T-cell (primary cell): ENCODE measurements around the gene POLE4. TPM values are rescaled to one million over a fixed set of nuclear protein-coding genes. Genes with fewer than 3 reads are reported as not detected.

Source experiments
- ATAC-seq, 4 experiments: fragments of 200-7000 bp in 3 of 4; fragments of 150-1000 bp in 1 of 4; cut with Tn5 transposase; replicated peaks in 1 of 4; 1 replicate in 3 of 4; 2 replicates in 1 of 4; pipeline ENCODE4 v1.10.0; 2021; ENCODE audit warnings: moderate library complexity in 3 of 4, mild to moderate bottlenecking in 2 of 4, moderate number of reproducible peaks in 1 of 4
- CTCF ChIA-PET, 2 donors: fragments of 300-600 bp; sonication (Branson Sonifier 250); formaldehyde crosslinking; loops; one replicate each; lab custom pipeline; 2022; ENCODE audit warnings: antibody characterized with exemption in 2 of 2; lab: Charles Lee
- POLR2A ChIA-PET, 2 donors: fragments of 300-600 bp; sonication (Branson Sonifier 250); formaldehyde crosslinking; loops; one replicate each; lab custom pipeline; 2022; ENCODE audit warnings: antibody characterized with exemption in 2 of 2; lab: Charles Lee
- DNase-seq, 35 experiments: peaks; one replicate each; pipeline versions ENCODE4 v3.0.0 to v3.0.0-alpha.2; 2013 to 2023
- H3K27ac ChIP-seq: one replicate; pipeline ENCODE4 v1.5.1; 2013; ENCODE audit warnings: low read length
- H3K27me3 ChIP-seq, 2 experiments: replicated peaks in 1 of 2; 1 replicate in 1 of 2; 2 replicates in 1 of 2; pipeline versions ENCODE4 v1.6.1 to v1.7.0; 2013; ENCODE audit warnings: low read length in 1 of 2, mixed read lengths in 1 of 2; ENCODE audit not compliant: control insufficient read depth in 2 of 2, insufficient read depth in 2 of 2; ENCODE audit errors: extremely low read depth in 1 of 2
- H3K36me3 ChIP-seq, 2 donors: 1 replicate in 1 of 2; 2 replicates in 1 of 2; pipeline versions ENCODE4 v1.6.1 to v1.7.0; 2013; ENCODE audit warnings: low read length in 1 of 2; ENCODE audit not compliant: control insufficient read depth in 2 of 2, insufficient read depth in 1 of 2; ENCODE audit errors: extremely low read depth in 1 of 2
- H3K4me1 ChIP-seq, 2 experiments: 1 replicate in 1 of 2; 2 replicates in 1 of 2; pipeline versions ENCODE4 v1.6.1 to v1.7.0; 2013; ENCODE audit warnings: low read length in 2 of 2, mixed read lengths in 1 of 2; ENCODE audit not compliant: insufficient read depth in 2 of 2, control insufficient read depth in 1 of 2; ENCODE audit errors: extremely low read depth in 1 of 2
- H3K4me3 ChIP-seq, 2 donors: 1 replicate in 1 of 2; 2 replicates in 1 of 2; pipeline versions ENCODE4 v1.5.1 to v1.7.0; 2013; ENCODE audit warnings: mild to moderate bottlenecking in 2 of 2, low read length in 1 of 2, moderate library complexity in 1 of 2; ENCODE audit not compliant: control insufficient read depth in 1 of 2; ENCODE audit errors: extremely low read depth in 1 of 2
- H3K9me3 ChIP-seq: 2 replicates; pipeline ENCODE4 v1.7.0; 2013
- H3K27ac Mint-ChIP-seq, 2 donors: one replicate each; pipeline ENCODE4 v1.8.0; 2020 to 2021; ENCODE audit warnings: mild to moderate bottlenecking in 2 of 2, mixed read lengths in 2 of 2
- H3K27me3 Mint-ChIP-seq, 2 donors: one replicate each; pipeline ENCODE4 v1.8.0; 2021 to 2022; ENCODE audit warnings: mixed read lengths in 2 of 2
- H3K36me3 Mint-ChIP-seq: one replicate; pipeline ENCODE4 v1.8.0; 2021; ENCODE audit warnings: mixed read lengths
- H3K4me1 Mint-ChIP-seq, 3 donors: one replicate each; pipeline ENCODE4 v1.8.0; 2020 to 2022; ENCODE audit warnings: mixed read lengths in 3 of 3, mild to moderate bottlenecking in 1 of 3
- H3K4me3 Mint-ChIP-seq, 3 donors: one replicate each; pipeline ENCODE4 v1.8.0; 2020 to 2022; ENCODE audit warnings: mild to moderate bottlenecking in 3 of 3, mixed read lengths in 3 of 3, moderate library complexity in 3 of 3
- H3K9me3 Mint-ChIP-seq, 3 donors: one replicate each; pipeline ENCODE4 v1.8.0; 2020 to 2022; ENCODE audit warnings: mixed read lengths in 3 of 3
- WGBS: methylation state at CpG from one replicate; pipeline ENCODE4 v1.1.5; 2013; ENCODE audit warnings: missing lambda C conversion rate; ENCODE audit not compliant: insufficient coverage; 5-methylcytosine and 5-hydroxymethylcytosine counted together
- total RNA-seq, 35 experiments: library from RNA in 6 of 35; stranded (reverse) in 6 of 35; fragments of 120-200 nt in 1 of 35; gene quantifications; one replicate each; pipeline versions ENCODE4 v1.2.1 to v1.2.4 and lab custom pipeline; 2013 to 2026

POLE4 gene
- total RNA-seq, 5 donors from 2014 or later (not counting 1 experiment from before 2014, with no cell fraction given) = 41.0 to 51.9 (median 47.6) TPM

- peaks cover 0 to 2% of the 10 kb centered on the region in 2 experiments for H3K4me1 ChIP-seq
- no peak for ATAC-seq
- Mint-ChIP-seq H3K9me3 (peaks cover 0 to 11% (median 0%) of the 10 kb centered on the region in 3 donors), H3K36me3 (peaks cover 33% of the 10 kb centered on the region), H3K4me3 (no peak overlapping the region), H3K27me3 (no peaks in the 10 kb centered on the region), H3K27ac (no peak overlapping the region), H3K4me1 (peaks cover 6 to 10% (median 8%) of the 10 kb centered on the region in 3 donors)
- CTCF ChIA-PET = no interaction called here
- no peak overlapping the region for H3K4me3 ChIP-seq
- no peaks in the 10 kb centered on the region for H3K36me3 ChIP-seq
- H3K27me3 ChIP-seq = no peaks in the 10 kb centered on the region
- H3K9me3 ChIP-seq = no peaks in the 10 kb centered on the region
- no peak for DNase-seq
- POLR2A ChIA-PET = no interaction called here
- H3K27ac ChIP-seq = no peak overlapping the region
- no CpG with 5 or more reads among the region's 5 CpGs for WGBS
Observed at GRCh38 chr2:74983631-74984392, 25.4 kb downstream of the POLE4 start.

- no peak overlapping the region for H3K27ac Mint-ChIP-seq
- no peaks in the 10 kb centered on the region for H3K27me3 ChIP-seq
- ATAC-seq (no peak), DNase-seq (no peak)
- H3K4me3 Mint-ChIP-seq = no peak overlapping the region
- peaks cover 0 to under 1% (median under 1%) of the 10 kb centered on the region in 3 donors for H3K4me1 Mint-ChIP-seq
- WGBS = 50% methylated on average over 1 of the region's 3 CpGs
- peaks cover 0 to 12% (median 0%) of the 10 kb centered on the region in 3 donors for H3K9me3 Mint-ChIP-seq
- H3K27ac ChIP-seq = no peak overlapping the region
- H3K27me3 Mint-ChIP-seq = no peaks in the 10 kb centered on the region
- CTCF ChIA-PET = interaction anchor here in 1 of 2 donors (0.6 kb wide), 1 partner anchor 8 kb away, joined by 3 read pairs; no protein-coding TSS in a partner anchor
- peaks cover 30% of the 10 kb centered on the region for H3K36me3 Mint-ChIP-seq
- H3K9me3 ChIP-seq = no peaks in the 10 kb centered on the region
- no peak overlapping the region for H3K4me3 ChIP-seq
- H3K36me3 ChIP-seq = no peaks in the 10 kb centered on the region
- POLR2A ChIA-PET = no interaction called here
- no peaks in the 10 kb centered on the region for H3K4me1 ChIP-seq
Observed at GRCh38 chr2:74984947-74985637, 26.6 kb downstream of the POLE4 start.

- peaks cover 33% of the 10 kb centered on the region for H3K36me3 Mint-ChIP-seq
- ChIA-PET CTCF (interaction anchor here (0.5 to 0.6 kb wide), 2 partner anchors 8 to 9 kb away, joined by 3 read pairs; no protein-coding TSS in a partner anchor), POLR2A (no interaction called here)
Observed at GRCh38 chr2:74985978-74986609, 27.7 kb downstream of the POLE4 start.

GRCh38 chr2:74991977-74992376 lies 33.5 kb downstream of the POLE4 start:
- WGBS = no CpG with 5 or more reads among the region's 4 CpGs
- no peak overlapping the region for H3K4me3 Mint-ChIP-seq

More at GRCh38 chr2:74985978-74986609, 27.7 kb downstream of the POLE4 start:
- Mint-ChIP-seq H3K27ac (no peak overlapping the region), H3K27me3 (no peaks in the 10 kb centered on the region), H3K9me3 (peaks cover 0 to 12% (median 0%) of the 10 kb centered on the region in 3 donors), H3K4me1 (no peaks in the 10 kb centered on the region), H3K4me3 (no peak overlapping the region)
- ATAC-seq = no peak
- no peak overlapping the region for H3K27ac ChIP-seq
- no peak overlapping the region for H3K4me3 ChIP-seq
- no peaks in the 10 kb centered on the region for H3K27me3 ChIP-seq
- no peaks in the 10 kb centered on the region for H3K36me3 ChIP-seq
- no peaks in the 10 kb centered on the region for H3K4me1 ChIP-seq
- 79% methylated on average over 5 of the region's 7 CpGs for WGBS
- DNase-seq = no peak
- H3K9me3 ChIP-seq = no peaks in the 10 kb centered on the region

GRCh38 chr2:74999468-74999867 lies 41.0 kb downstream of the POLE4 start:
- WGBS = no CpG with 5 or more reads among the region's 5 CpGs
- no peak overlapping the region for H3K27ac ChIP-seq

More at GRCh38 chr2:74991977-74992376, 33.5 kb downstream of the POLE4 start:
- H3K4me1 ChIP-seq = no peaks in the 10 kb centered on the region
- H3K27ac ChIP-seq = no peak overlapping the region
- no peaks in the 10 kb centered on the region for H3K27me3 Mint-ChIP-seq
- no peak overlapping the region for H3K27ac Mint-ChIP-seq
- ChIA-PET CTCF (interaction anchor here in 1 of 2 donors (0.6 kb wide), 1 partner anchor 46 kb away, joined by 3 read pairs; no protein-coding TSS in a partner anchor), POLR2A (interaction anchor here in 1 of 2 donors (0.7 kb wide), 1 partner anchor 21 kb away, joined by 3 read pairs; no protein-coding TSS in a partner anchor)
- no peaks in the 10 kb centered on the region for H3K4me1 Mint-ChIP-seq
- no peak overlapping the region for H3K4me3 ChIP-seq
- peaks cover 0 to 9% (median 0%) of the 10 kb centered on the region in 3 donors for H3K9me3 Mint-ChIP-seq
- H3K27me3 ChIP-seq = no peaks in the 10 kb centered on the region
- peaks cover 0 to 2% of the 10 kb centered on the region in 2 donors for H3K36me3 ChIP-seq
- peaks cover 22% of the 10 kb centered on the region for H3K36me3 Mint-ChIP-seq
- H3K9me3 ChIP-seq = no peaks in the 10 kb centered on the region
- ATAC-seq (no peak), DNase-seq (no peak)

GRCh38 chr2:75002007-75002406 lies 43.6 kb downstream of the POLE4 start:
- Histone ChIP-seq H3K36me3 (no peaks in the 10 kb centered on the region), H3K27ac (no peak overlapping the region), H3K4me3 (no peak overlapping the region), H3K4me1 (no peaks in the 10 kb centered on the region), H3K9me3 (no peaks in the 10 kb centered on the region), H3K27me3 (no peaks in the 10 kb centered on the region)
- Mint-ChIP-seq H3K27me3 (no peaks in the 10 kb centered on the region), H3K27ac (no peak overlapping the region), H3K4me1 (no peaks in the 10 kb centered on the region), H3K9me3 (peaks cover 0 to 5% (median 0%) of the 10 kb centered on the region in 3 donors), H3K36me3 (peaks cover 28% of the 10 kb centered on the region), H3K4me3 (no peak overlapping the region)
- ChIA-PET POLR2A (no interaction called here), CTCF (no interaction called here)
- ATAC-seq (no peak), DNase-seq (no peak)
- 67% methylated on average over 1 of the region's 3 CpGs for WGBS

More at GRCh38 chr2:74999468-74999867, 41.0 kb downstream of the POLE4 start:
- Histone ChIP-seq H3K9me3 (no peaks in the 10 kb centered on the region), H3K36me3 (peaks cover 0 to 2% of the 10 kb centered on the region in 2 donors), H3K4me1 (no peaks in the 10 kb centered on the region), H3K4me3 (no peak overlapping the region), H3K27me3 (no peaks in the 10 kb centered on the region)
- H3K4me3 Mint-ChIP-seq = no peak overlapping the region
- ChIA-PET POLR2A (no interaction called here), CTCF (no interaction called here)
- H3K9me3 Mint-ChIP-seq = no peaks in the 10 kb centered on the region
- ATAC-seq (no peak), DNase-seq (no peak)
- no peaks in the 10 kb centered on the region for H3K4me1 Mint-ChIP-seq
- no peak overlapping the region for H3K27ac Mint-ChIP-seq
- no peaks in the 10 kb centered on the region for H3K27me3 Mint-ChIP-seq
- peaks cover 24% of the 10 kb centered on the region for H3K36me3 Mint-ChIP-seq
